GM21723 (cell line): ENCODE data around the gene PHLDA1.
"Not testable (repeated sequence)": the region's sequence is repeated elsewhere in the genome, so short reads cannot be mapped to it uniquely, and the experiment has no call there.

Source experiments
- ATAC-seq: cut with Tn5 transposase; IDR thresholded peaks from one replicate; pipeline ENCODE4 v1.9.1; 2021; ENCODE audit warnings: mild to moderate bottlenecking, moderate library complexity; ENCODE audit not compliant: unreplicated experiment

Gene PHLDA1

DNA sequence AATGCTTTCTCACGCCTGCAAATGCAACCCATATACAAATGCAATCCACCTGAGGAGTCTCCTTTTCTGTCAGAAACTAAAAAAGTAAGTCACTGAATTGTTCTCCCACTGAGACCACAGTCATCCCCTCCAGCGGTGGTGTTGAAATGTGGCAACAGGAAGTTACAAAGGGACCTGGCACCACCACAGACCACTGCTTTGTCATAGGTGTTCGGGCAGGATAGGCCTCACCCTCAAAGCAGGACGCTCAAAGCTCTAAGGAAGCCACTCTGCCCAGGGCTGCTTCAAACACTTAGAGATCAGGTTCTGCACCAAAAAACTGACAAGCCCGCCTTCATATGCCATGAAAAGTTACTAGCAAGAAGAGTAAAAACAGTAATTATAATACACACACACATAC, 11.3 kb downstream of the PHLDA1 start:
- ATAC-seq = no peak

DNA sequence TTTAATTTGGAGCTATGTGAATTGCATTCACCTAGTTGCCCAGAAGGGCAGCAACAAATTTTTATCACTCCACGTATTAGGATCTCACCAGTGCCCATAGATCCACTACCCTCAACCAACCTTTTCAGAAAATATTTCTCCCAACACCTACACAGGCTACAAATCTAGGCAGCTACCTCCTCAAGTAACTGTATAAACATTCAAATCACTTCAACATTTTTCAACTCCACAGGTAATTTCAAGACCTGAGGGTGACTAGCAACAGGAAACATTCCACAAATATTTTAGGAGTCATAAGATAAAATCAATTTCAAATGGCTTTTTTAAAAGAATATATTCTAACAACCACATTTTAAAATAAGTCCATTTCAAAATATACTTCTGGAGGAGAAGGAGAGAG, 12.9 kb downstream of the PHLDA1 start:
- no peak for ATAC-seq

DNA sequence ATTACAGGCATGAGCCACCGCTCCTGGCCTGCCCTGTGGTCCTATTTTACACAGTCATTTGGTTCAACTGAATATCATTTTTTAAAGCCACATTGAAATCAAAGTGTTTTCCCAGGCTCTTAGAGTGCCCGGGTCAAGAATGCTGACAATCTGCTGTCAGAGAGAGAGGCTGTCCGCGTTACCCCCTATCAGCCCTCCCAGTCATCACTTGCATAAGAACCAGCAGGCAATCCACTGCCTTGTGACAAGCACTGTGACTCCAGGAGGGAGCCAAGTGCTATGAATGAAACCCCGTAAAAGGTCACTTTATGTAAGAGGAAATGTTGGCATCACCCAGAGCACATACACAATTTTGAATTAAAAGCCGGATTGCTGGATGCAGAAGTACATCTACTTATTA, 13.5 kb downstream of the PHLDA1 start:
- no peak for ATAC-seq

DNA sequence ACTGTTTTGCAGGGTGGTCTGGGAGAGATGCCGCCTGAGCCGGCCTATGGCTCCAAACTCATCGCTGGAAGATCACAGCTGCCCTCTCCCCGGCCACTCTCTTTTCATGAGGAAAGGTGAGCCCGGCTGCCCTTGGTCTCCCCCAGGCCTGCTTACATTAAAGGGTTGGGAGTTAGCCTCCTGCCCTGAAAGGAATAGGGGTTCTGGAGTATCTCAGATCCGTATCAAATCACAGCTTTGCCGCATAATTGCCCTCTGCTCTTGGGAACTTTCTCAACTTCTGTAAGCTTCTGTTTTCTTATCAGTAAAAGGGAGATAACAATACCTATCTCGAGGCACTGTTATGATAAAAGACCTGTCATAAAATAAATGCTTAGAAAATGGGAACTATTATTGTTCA, 17.6 kb downstream of the PHLDA1 start:
- no peak for ATAC-seq

DNA sequence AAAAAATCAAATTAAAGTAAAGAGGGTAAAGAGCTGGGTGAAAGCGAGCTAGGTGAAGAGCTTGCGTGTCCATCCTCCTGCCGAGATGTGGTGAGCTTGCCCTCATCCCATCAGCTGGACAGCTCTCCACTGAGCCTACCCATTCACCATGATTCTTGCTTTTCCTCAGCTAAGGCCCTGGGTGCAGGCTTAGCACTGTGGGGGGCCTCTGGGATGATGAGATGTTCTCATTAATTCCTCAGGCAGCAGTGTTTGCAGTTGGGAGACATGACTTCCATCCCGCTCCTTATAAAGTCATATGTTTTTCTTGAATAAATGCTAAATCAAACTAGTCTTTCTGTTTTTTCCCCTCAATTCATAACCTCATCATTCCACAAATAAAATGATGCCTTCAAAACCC, 18.0 kb downstream of the PHLDA1 start:
- ATAC-seq = no peak

DNA sequence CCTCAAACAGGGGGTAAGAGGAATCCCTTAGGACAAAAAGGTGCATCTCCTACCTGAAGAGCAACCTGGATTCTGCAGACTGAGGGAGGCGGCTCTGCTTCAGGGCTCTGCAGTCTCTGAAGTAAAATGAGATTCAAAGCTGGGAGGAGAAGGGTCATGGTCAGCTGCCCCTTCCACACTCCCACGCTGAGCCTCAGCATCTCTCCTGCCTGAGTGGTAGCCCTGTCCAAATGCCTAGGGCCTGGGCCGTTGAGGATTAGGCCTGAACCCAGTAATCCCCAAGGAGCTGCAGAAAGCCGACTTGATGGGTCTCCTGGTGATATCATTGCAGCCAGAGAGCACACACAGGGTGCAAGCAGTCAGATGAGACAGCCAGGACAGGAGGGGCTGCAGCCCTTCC, 18.9 kb downstream of the PHLDA1 start:
- no peak for ATAC-seq

DNA sequence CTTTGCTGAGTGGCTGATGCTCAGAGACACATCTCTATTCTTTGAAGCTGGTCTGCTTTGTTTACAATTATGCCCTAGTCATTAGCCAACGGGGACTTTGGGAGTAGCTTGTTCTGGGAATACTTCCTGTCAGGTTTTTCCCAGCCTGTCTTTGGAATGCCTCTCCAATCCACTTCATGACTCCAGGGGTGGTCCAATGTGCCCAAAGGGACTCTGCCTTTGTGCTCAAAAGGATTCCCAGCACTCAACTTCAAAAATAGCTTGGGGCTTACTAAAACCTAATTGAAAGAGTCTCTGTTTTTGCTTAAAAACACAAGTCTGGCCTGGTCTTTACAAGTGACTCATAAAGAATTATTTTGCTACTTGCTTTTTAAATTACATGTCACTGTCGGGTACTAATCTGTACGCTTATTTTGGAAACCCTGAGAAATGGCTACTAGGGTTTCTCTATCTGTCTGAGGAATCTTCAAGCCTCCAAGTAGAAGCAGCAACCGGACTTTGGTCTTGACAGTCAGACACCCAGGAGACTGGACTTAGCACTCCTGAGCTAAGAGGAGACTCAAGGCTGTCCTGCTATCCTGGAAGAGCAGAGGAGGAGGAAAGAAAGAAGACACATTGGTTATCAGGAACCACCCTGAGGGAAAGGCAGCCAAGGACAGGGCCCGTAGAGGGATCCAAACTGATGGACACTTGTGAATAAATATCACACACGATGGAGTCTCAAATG, 20.7 kb downstream of the PHLDA1 start:
- ATAC-seq = no peak

DNA sequence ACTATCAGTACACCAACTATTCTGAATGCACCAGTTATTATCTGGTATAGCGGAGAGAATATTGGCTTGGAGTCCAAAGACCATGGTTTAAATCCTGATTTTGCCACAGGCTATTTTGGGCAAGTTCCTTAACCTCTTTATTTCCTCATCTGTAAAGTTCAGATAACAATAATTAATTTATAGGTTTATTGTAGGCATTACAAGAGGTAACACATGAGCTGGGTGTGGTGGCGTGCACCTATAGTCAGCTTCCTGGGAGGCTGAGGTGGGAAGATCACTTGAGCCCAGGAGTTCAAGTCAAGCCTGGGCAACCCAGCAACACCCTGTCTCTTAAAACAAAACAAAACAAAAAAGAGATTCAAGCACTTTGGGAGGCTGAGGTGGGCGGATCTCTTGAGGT, 23.1 kb downstream of the PHLDA1 start:
- no peak for ATAC-seq

DNA sequence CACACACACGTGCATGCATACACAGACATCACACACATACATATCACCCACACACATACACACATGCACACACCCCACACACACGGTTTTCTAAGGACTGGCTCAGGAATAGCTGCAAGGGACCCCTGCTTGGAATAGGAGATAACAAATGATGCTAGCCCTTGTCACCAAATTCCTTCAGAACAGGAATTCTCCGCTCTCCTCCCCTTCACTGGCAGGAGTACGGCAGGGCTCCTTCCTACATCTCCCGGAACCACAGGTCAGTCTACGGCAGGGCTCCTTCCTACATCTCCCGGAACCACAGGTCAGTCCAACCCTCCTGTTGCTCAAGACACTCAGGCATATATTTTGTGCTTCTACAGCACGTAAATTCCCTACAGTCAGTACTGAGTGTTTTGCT, 23.9 kb downstream of the PHLDA1 start:
- no peak for ATAC-seq

DNA sequence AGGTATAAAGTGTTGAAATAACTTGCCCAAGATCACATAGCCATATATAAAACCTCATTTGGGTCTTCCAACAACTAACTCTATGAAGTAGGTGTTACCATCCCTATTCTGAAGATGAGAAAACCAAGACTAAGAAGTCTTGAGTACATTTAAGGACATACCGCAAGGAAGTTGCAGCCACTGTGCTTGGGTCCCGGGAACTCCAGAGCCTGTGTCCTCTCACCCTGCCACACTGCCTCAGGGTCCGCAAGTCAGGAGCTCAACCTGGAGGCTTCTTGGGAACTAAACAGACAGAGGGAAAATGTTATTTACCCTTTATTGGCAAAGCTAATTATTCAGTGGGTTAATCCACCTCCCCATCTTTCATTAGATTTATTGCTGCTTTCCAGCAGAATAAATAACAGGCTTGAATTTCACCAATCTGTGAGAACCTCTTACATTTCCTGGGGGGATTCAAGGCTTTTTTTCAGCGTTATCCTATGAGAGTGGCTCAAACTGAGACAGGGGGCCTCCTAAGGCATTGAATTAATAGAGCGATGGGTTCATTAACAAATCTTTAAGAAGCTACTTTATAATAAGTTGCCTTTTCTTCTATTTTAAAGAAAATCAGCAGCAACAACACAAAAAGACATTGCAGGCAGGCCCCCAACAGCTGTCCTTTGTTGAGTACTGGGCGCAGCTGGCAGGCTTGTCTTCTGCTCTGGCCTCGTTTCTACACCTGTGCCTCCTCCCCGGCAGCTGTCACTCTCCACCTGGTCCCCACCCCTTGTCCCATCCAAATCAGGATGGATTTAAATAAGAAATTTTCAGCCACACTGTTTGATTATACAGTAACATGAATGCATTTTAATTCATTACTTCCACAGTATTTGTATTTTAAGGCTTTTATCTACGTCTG, 25.3 kb downstream of the PHLDA1 start:
- ATAC-seq = no peak

DNA sequence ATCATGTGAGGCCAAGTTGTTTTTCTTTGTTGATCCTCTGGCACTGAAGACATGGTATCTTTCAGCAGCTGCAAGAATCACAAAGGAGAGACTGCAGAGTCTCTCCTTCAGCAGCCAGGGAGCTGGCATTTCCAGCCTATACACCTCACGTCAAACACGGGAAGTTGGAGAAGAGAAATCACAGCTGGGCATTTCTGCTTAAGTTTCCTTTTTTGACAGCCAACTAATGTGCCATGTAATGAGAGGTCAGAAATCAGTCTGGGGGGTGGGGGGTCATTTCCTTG, 28.3 kb downstream of the PHLDA1 start:
- ATAC-seq = no peak

DNA sequence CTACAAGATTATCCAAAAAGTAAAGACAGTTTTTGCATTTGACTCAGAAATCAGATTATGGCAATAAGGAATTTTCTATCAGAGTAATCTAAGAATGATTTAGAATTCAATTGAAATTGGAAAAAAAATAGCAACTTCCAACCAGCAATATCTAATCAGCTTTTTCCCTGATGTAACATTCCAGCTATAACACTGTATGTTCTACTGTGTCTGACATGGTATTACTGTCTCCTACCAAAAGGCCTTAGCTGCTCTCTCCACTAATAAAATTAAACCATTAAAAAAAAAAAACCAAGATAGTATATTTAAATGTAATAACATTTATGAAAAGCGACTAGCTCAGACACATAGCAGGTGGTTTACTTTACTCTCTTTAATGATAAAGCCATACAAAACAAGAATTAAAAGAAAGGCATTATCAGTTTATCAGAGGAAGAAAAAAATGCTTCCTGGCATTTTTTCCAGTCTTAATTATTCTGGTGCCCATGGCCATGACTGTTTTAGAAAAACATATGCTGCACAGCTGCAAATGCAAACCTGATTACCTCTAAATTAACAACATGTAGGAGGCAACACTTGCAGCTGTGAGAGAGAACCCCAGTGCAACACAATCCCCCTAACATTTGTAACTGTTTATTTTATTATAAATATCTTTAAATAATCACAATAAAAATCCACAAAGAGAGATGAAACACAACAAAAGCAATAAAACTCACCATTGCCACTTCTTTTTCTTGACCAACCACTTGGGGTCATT, 28.8 kb downstream of the PHLDA1 start:
- ATAC-seq = no peak

DNA sequence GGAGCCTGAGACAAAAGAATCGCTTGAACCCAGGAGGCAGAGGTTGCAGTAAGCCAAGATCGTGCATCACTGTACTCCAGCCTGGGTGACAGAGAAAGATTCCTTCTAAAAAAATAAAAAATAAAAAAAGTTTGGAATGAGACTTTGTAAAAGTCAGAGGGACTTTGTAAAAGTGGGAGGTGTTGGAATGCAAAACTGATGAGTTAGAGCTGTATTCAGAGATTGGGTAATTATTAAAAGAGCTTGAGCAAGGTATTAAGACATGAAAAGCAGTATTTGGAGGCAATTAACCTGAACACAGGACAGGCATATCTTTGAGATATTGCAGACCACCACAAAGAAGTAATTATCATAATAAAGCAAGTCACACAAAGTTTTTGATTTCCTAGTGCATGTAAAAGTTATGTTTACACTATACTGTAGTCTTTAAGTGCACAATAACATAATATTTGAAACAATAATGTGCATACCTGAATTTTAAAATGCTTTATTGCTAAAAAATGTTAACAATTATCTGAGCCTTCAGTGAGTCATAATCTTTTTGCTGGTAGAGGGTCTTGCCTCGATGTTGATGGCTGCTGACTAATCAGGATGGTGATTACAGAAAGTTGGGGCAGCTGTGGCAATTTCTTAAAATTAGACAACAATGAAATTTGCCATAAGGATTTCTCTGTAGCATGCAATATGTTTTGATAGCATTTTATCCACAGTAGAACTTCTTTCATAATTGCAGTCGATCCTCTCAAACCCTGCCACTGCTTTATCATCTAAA, 33.1 kb downstream of the PHLDA1 start:
- ATAC-seq = no peak

DNA sequence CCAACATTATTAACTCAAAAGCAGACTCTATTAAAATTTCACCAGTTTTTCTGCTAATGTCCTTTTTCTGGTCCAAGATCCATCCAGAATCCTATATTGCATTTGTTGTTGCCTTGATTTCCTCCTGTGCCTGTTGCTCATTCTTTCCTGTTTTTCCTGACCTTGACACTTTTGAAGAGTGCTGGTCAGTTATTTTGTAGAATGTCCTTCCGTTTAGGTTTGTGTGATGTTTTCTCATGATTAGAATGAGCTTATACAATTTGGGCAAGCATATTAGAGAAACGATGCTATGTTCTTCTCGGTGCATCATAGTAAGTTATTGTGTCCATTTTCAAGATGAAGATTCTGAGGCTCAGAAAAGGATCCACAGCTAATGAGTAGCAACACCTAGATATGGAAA, 33.9 kb downstream of the PHLDA1 start:
- no peak for ATAC-seq

DNA sequence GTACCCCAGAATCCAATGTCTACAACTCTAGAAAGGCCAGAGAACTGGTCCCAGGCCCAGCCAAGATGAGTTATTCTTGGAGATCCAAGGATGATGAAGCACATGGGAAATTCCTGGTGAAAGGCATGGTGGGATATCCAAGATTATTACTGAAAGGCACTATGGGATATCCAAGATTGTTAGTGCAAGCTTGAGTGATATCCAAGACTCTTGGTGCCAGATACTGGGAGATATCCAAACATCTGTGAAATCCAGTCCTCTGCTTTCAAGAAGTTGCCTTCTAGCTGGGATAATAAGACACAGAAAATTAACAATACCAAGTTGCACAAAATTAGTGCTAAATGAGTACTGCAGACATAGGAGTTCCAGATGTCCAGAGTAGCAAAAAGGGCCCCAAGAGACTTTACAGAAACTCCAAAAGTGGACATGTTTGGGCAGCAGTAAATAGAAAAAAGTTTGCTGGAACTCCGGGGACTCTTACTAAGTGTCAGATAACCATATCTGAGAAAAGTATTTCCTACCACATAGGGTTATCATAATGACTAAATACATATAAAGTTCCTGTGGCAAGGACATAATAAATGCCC, 34.6 kb downstream of the PHLDA1 start:
- no peak for ATAC-seq

DNA sequence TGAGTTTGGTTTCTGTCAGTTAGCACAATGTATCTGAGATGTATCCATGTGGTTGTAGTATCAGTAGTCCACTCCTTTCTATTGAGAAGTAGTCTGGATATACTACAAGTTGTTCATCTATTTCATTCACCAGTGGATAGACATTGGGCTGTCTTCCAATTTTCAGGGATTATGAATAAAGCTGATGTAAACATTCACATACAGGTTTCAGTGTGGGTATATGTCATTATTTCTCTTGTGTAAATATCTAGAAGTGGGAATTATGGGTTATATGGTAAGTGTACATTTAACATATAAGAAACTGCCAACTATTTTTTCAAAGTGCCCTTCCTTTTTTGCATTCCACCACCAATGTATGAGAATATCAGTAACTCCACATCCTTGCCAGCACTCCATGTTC, 35.9 kb downstream of the PHLDA1 start:
- no peak for ATAC-seq

DNA sequence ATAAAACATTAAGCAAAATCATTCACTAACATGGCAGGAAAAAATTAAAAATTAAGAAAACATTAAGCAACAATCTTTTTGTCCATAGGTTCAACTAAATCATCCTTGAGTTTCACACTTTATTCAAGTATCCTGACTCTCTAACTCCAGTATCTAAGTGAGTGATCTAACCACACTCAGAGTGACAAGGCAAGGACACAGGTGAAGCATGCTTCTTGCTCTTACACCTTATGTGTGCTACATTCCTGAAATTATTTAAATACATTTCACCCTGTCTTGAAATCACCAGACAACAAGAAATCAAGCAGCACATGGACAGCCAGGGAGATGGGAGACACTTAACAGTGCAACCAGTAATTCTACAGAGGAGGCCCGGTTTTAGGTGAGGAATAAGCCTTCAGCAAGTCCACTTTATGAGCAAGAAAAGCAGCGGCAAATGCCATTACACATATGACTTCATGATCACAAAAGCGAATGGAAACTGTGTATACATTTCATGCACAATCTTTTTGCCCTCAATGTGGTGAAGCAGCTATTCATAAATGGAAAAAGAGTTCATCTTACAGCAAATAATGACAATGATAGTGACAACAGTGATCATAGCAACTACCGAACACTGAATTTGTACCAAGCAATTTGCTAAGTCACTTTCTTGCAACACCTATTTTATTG, 37.4 kb downstream of the PHLDA1 start:
- ATAC-seq = no peak

DNA sequence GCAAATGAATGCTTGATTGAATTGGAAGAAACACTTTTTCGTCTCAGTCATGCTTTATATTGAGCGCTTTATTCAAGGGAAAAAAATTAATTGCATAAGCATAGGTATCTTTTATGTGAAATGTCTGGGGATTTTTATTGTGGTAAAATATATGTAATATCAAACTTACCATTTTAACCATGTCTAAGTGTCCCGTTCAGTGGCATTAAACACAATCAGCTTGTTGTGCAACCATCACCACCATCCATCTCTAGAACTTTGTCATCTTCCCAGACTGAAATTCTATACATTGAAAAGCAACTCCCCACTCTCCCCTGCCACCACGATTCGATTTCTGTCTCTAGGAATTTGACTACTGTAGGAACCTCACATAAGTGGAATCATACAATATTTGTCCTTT, 39.8 kb downstream of the PHLDA1 start:
- no peak for ATAC-seq

DNA sequence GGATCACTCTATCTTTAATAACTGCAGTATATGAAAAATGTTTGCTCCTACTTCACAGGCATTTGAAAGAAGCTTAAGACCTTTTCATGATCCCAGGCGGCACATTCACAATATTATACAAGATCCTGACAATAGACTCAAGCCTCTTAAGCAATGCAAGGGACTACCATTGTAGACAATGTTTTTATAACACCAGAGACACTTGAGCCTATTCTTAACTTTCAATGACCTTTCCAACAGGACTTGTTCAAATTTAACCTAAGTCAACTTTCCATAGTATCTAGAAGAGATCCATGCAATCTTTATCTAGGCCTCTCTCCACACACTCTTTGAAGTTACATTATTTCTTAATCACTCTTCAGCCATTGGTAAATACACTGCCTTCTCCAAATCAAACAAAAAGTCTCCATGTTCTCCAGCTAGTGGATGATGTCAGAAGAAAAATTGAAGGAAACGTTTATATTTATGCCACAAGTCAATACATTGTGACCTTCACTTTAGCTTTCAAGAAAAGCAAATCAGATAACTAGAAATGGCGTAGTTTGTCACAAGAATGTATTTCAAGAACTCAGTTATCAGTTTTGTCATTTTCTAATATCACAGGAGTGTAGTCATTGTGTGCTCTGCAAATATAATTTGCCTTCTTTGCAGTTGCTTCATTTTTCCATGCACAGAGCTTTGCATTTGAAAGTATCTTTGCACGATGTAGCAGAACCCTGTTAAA, 41.2 kb downstream of the PHLDA1 start:
- no peak for ATAC-seq

DNA sequence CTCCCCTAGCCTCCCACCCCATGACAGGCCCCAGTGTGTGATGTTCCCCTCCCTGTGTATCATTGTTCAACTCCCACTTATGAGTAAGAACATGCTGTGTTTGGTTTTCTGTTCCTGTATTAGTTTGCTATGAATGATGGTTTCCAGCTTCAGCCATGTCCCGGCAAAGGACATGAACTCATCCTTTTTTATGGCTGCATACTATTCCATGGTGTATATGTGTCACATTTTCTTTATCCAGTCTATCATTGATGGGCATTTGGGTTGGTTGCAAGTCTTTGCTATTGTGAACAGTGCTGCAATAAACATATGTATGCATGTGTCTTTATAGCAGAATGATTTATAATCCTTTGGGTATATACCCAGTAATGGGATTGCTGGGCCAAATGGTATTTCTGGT, 43.9 kb downstream of the PHLDA1 start:
- not testable (repeated sequence) for ATAC-seq
